ELF-1 (cell line): ENCODE results near the gene CCNG1.
"Not testable (repeated sequence)": the region's sequence is repeated elsewhere in the genome, so short reads cannot be mapped to it uniquely, and the experiment has no call there.

Source experiments
- DNase-seq: peaks from one replicate; pipeline ENCODE4 v3.0.0-alpha.2; 2016; ENCODE audit warnings: low read depth, low spot score

The CCNG1 gene

GRCh38 chr5:163440954-163441353 lies 3.6 kb downstream of the CCNG1 start:
- DNase-seq = no peak

- DNase-seq = no peak
These were observed 7.1 kb downstream of the CCNG1 start for GRCh38 chr5:163444526-163444925.

GRCh38 chr5:163445345-163445744 lies 8.0 kb downstream of the CCNG1 start:
- DNase-seq = no peak

GRCh38 chr5:163447191-163447590 lies 9.8 kb downstream of the CCNG1 start:
- DNase-seq = no peak

- DNase-seq = no peak
These were observed 10.5 kb downstream of the CCNG1 start for GRCh38 chr5:163447875-163448274.

GRCh38 chr5:163448491-163448890 lies 11.1 kb downstream of the CCNG1 start:
- DNase-seq = no peak

- no peak for DNase-seq
These were observed 14.1 kb downstream of the CCNG1 start for GRCh38 chr5:163451489-163451888.

GRCh38 chr5:163453705-163454104 lies 16.3 kb downstream of the CCNG1 start:
- no peak for DNase-seq

GRCh38 chr5:163455406-163455805 lies 18.0 kb downstream of the CCNG1 start:
- DNase-seq = not testable (repeated sequence)

- no peak for DNase-seq
These were observed 18.7 kb downstream of the CCNG1 start for GRCh38 chr5:163456029-163456589.

- DNase-seq = no peak
These were observed 19.4 kb downstream of the CCNG1 start for GRCh38 chr5:163456840-163457239.

GRCh38 chr5:163458778-163459385 lies 21.5 kb downstream of the CCNG1 start:
- DNase-seq = no peak

GRCh38 chr5:163459462-163459818 lies 22.0 kb downstream of the CCNG1 start:
- DNase-seq = no peak

GRCh38 chr5:163459819-163460561 lies 22.6 kb downstream of the CCNG1 start, which contains the start of gene NUDCD2:
NUDCD2 (minus strand) TSS chr5:163460102; CDS start chr5:163460050, 52 bp downstream.
- peak; percentile 97 for DNase-seq

GRCh38 chr5:163460562-163461171 lies 23.3 kb downstream of the CCNG1 start, which contains the start of gene HMMR:
HMMR (plus strand) TSS chr5:163460632; CDS start chr5:163460693, 61 bp downstream.
- no peak for DNase-seq

- no peak for DNase-seq
These were observed 25.7 kb downstream of the CCNG1 start for GRCh38 chr5:163463063-163463435.

- DNase-seq = no peak
These were observed 30.3 kb downstream of the CCNG1 start for GRCh38 chr5:163467682-163468081.

GRCh38 chr5:163473635-163474243 lies 36.3 kb downstream of the CCNG1 start:
- no peak for DNase-seq

- no peak for DNase-seq
These were observed 38.0 kb downstream of the CCNG1 start for GRCh38 chr5:163475411-163475810.

- DNase-seq = no peak
These were observed 41.0 kb downstream of the CCNG1 start for GRCh38 chr5:163478126-163478981.

GRCh38 chr5:163478982-163479271 lies 41.5 kb downstream of the CCNG1 start:
- no peak for DNase-seq
